Central memory CD8-positive, alpha-beta T cell (primary cell): Measurements from ENCODE around the gene PCNT.

Source experiments
- ATAC-seq: fragments of 150-1000 bp; cut with Tn5 transposase; replicated peaks from 2 replicates; pipeline ENCODE4 v1.10.0; 2022; ENCODE audit warnings: mild to moderate bottlenecking, moderate FRiP score, moderate number of reproducible peaks; ENCODE audit not compliant: poor library complexity, severe bottlenecking; ENCODE audit errors: extremely low read depth
- DNase-seq, 2 donors: peaks; one replicate each; pipeline ENCODE4 v3.0.0; 2021; ENCODE audit warnings: low spot score in 2 of 2
- H3K27ac Mint-ChIP-seq: one replicate; pipeline ENCODE4 v1.8.0; 2022; ENCODE audit warnings: low read depth, mild to moderate bottlenecking, moderate library complexity, mixed read lengths
- H3K27me3 Mint-ChIP-seq: one replicate; pipeline ENCODE4 v1.8.0; 2022; ENCODE audit warnings: mixed read lengths
- H3K36me3 Mint-ChIP-seq: one replicate; pipeline ENCODE4 v1.8.0; 2022; ENCODE audit warnings: mild to moderate bottlenecking, moderate library complexity, mixed read lengths; ENCODE audit not compliant: insufficient read depth
- H3K4me1 Mint-ChIP-seq: one replicate; pipeline ENCODE4 v1.8.0; 2022; ENCODE audit warnings: mixed read lengths
- H3K4me3 Mint-ChIP-seq: one replicate; pipeline ENCODE4 v1.8.0; 2022; ENCODE audit warnings: mild to moderate bottlenecking, moderate library complexity, mixed read lengths
- H3K9me3 Mint-ChIP-seq: one replicate; pipeline ENCODE4 v1.8.0; 2022; ENCODE audit warnings: mixed read lengths

The PCNT gene

DNA sequence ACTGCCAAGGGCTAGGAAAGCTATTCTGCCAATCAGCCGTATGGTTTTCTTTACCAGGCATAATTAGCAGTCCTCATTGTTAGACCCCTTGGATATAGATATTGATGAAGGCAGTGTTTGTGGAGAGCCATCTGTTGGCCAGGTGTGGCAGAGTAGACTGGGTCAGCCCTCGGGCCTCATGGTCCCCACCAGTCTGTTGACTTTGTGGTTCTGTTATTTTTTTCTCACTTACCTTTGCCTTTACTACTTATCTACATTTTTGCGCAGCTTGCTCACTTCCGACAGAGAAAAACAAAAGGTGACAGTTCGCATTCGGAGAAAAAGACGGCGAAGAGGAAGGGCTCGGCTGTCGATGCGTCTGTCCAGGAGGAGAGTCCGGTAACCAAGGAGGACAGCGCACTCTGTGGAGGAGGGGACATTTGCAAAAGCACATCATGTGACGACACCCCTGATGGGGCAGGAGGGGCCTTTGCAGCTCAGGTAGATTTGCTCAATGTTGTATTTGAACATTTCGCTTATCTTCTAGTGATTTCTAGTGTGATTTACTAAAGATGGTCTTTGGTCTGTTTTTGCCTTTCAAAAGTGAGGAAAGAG is 2.3 kb downstream of the PCNT start:
- Mint-ChIP-seq H3K9me3 (no peaks in the 10 kb centered on the region), H3K4me3 (no peak overlapping the region), H3K4me1 (peaks cover 19% of the 10 kb centered on the region), H3K27ac (no peak overlapping the region), H3K36me3 (peaks cover 22% of the 10 kb centered on the region), H3K27me3 (no peaks in the 10 kb centered on the region)
- DNase-seq (no peak), ATAC-seq (no peak)

- no peak for ATAC-seq
- Mint-ChIP-seq H3K9me3 (no peaks in the 10 kb centered on the region), H3K27me3 (no peaks in the 10 kb centered on the region), H3K4me3 (no peak overlapping the region), H3K27ac (no peak overlapping the region), H3K36me3 (peaks cover 30% of the 10 kb centered on the region), H3K4me1 (peaks cover 14% of the 10 kb centered on the region)
- no peak for DNase-seq
Measured at GRCh38 chr21:46327711-46328110, 3.8 kb downstream of the PCNT start.

- Mint-ChIP-seq H3K36me3 (peaks cover 27% of the 10 kb centered on the region), H3K9me3 (no peaks in the 10 kb centered on the region), H3K4me1 (peaks cover 14% of the 10 kb centered on the region), H3K27ac (no peak overlapping the region), H3K4me3 (no peak overlapping the region), H3K27me3 (no peaks in the 10 kb centered on the region)
- DNase-seq (no peak), ATAC-seq (no peak)
Measured at GRCh38 chr21:46328151-46328550, 4.2 kb downstream of the PCNT start.

- Mint-ChIP-seq H3K36me3 (peaks cover 29% of the 10 kb centered on the region), H3K4me1 (peaks cover 14% of the 10 kb centered on the region), H3K27me3 (no peaks in the 10 kb centered on the region), H3K4me3 (no peak overlapping the region), H3K9me3 (no peaks in the 10 kb centered on the region), H3K27ac (no peak overlapping the region)
- no peak for DNase-seq
- ATAC-seq: no peak
Measured at GRCh38 chr21:46329796-46330195, 5.8 kb downstream of the PCNT start.

- Mint-ChIP-seq H3K36me3 (peaks cover 50% of the 10 kb centered on the region), H3K9me3 (no peaks in the 10 kb centered on the region), H3K4me1 (no peaks in the 10 kb centered on the region), H3K27me3 (no peaks in the 10 kb centered on the region), H3K27ac (no peak overlapping the region), H3K4me3 (no peak overlapping the region)
- DNase-seq: no peak
- no peak for ATAC-seq
Measured at GRCh38 chr21:46334351-46335140, 10.6 kb downstream of the PCNT start.

GRCh38 chr21:46336603-46337002 is 12.6 kb downstream of the PCNT start:
- DNase-seq (no peak), ATAC-seq (no peak)
- no peaks in the 10 kb centered on the region for H3K27me3 Mint-ChIP-seq
- no peak overlapping the region for H3K4me3 Mint-ChIP-seq
- no peak overlapping the region for H3K27ac Mint-ChIP-seq
- no peaks in the 10 kb centered on the region for H3K4me1 Mint-ChIP-seq
- peaks cover 47% of the 10 kb centered on the region for H3K36me3 Mint-ChIP-seq
- H3K9me3 Mint-ChIP-seq: no peaks in the 10 kb centered on the region

GRCh38 chr21:46340998-46341397 is 17.0 kb downstream of the PCNT start:
- Mint-ChIP-seq H3K27ac (no peak overlapping the region), H3K36me3 (peaks cover 39% of the 10 kb centered on the region), H3K4me1 (peaks cover 11% of the 10 kb centered on the region), H3K4me3 (no peak overlapping the region), H3K27me3 (no peaks in the 10 kb centered on the region), H3K9me3 (no peaks in the 10 kb centered on the region)
- DNase-seq: no peak
- ATAC-seq: no peak

- H3K4me1 Mint-ChIP-seq: peaks cover 11% of the 10 kb centered on the region
- no peak for ATAC-seq
- no peak overlapping the region for H3K4me3 Mint-ChIP-seq
- H3K27ac Mint-ChIP-seq: no peak overlapping the region
- no peaks in the 10 kb centered on the region for H3K9me3 Mint-ChIP-seq
- no peak for DNase-seq
- H3K36me3 Mint-ChIP-seq: peaks cover 33% of the 10 kb centered on the region
- H3K27me3 Mint-ChIP-seq: no peaks in the 10 kb centered on the region
Measured at GRCh38 chr21:46344219-46344915, 20.4 kb downstream of the PCNT start.

- Mint-ChIP-seq H3K27ac (no peak overlapping the region), H3K9me3 (no peaks in the 10 kb centered on the region), H3K36me3 (peaks cover 37% of the 10 kb centered on the region), H3K27me3 (no peaks in the 10 kb centered on the region), H3K4me3 (no peak overlapping the region), H3K4me1 (peaks cover 11% of the 10 kb centered on the region)
- ATAC-seq (no peak), DNase-seq (no peak)
Measured at GRCh38 chr21:46345861-46346260, 21.9 kb downstream of the PCNT start.

GRCh38 chr21:46346296-46347202 is 22.6 kb downstream of the PCNT start:
- H3K36me3 Mint-ChIP-seq: peaks cover 39% of the 10 kb centered on the region

GRCh38 chr21:46347203-46347550 is 23.2 kb downstream of the PCNT start:
- no peak overlapping the region for H3K4me3 Mint-ChIP-seq
- H3K27ac Mint-ChIP-seq: no peak overlapping the region
- ATAC-seq: no peak
- no peak for DNase-seq
- H3K9me3 Mint-ChIP-seq: no peaks in the 10 kb centered on the region
- no peaks in the 10 kb centered on the region for H3K27me3 Mint-ChIP-seq
- H3K4me1 Mint-ChIP-seq: peaks cover 11% of the 10 kb centered on the region
- peaks cover 38% of the 10 kb centered on the region for H3K36me3 Mint-ChIP-seq

More at GRCh38 chr21:46346296-46347202, 22.6 kb downstream of the PCNT start:
- Mint-ChIP-seq H3K4me1 (peaks cover 11% of the 10 kb centered on the region), H3K27me3 (no peaks in the 10 kb centered on the region), H3K27ac (peak overlapping the region; percentile 57), H3K4me3 (no peak overlapping the region), H3K9me3 (no peaks in the 10 kb centered on the region)
- DNase-seq (no peak), ATAC-seq (no peak)

- Mint-ChIP-seq H3K27ac (no peak overlapping the region), H3K4me1 (peaks cover 8% of the 10 kb centered on the region), H3K4me3 (no peak overlapping the region), H3K36me3 (peaks cover 35% of the 10 kb centered on the region), H3K27me3 (no peaks in the 10 kb centered on the region), H3K9me3 (no peaks in the 10 kb centered on the region)
- DNase-seq (no peak), ATAC-seq (no peak)
Measured at GRCh38 chr21:46347791-46348381, 23.9 kb downstream of the PCNT start.
